Renal cortical epithelial cell (primary cell): ENCODE data around the gene FAM118B. TPM values are rescaled to one million over a fixed set of nuclear protein-coding genes. Genes with fewer than 3 reads are reported as not detected.

Experiments used
- DNase-seq: peaks from one replicate; pipeline ENCODE4 v3.0.0-alpha.2; 2011; ENCODE audit warnings: low read depth
- total RNA-seq: library from RNA; depleted of rRNA; stranded (reverse); fragments of >200 nt; gene quantifications from 2 replicates; pipeline ENCODE4 v1.2.3, GENCODE V29; 2014

FAM118B gene
- total RNA-seq, 1 donor from 2014 or later: 45.2 TPM

- DNase-seq: no peak
Measured at GRCh38 chr11:126186708-126187529, 24.7 kb upstream of the FAM118B start.

- DNase-seq: no peak
Measured at GRCh38 chr11:126188332-126189108, 23.1 kb upstream of the FAM118B start.

- DNase-seq: no peak
Measured at GRCh38 chr11:126189109-126189929, 22.3 kb upstream of the FAM118B start.

DNA sequence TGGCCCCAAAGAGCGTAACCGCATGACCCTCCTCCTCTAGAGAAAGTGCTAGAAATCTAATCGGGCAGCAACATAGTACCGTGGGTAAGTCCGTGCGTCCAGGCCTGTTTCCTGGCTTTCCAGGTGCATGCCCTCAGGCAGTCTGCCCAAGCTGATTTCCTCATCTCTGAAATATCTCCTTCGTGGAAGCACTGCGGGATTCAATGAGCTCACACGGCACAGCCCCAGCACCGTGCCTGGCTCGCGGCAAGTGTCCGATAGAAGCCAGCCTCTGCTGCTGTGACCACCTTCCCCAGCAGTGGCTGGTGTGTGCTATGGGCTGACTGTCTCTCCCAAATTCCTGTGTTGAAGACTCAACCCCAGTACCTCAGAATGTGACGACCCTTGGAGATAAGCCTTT is 20.8 kb upstream of the FAM118B start:
- peak; percentile 22 for DNase-seq

- DNase-seq: no peak
Measured at GRCh38 chr11:126191379-126192073, 20.1 kb upstream of the FAM118B start.

- no peak for DNase-seq
Measured at GRCh38 chr11:126192361-126192760, 19.2 kb upstream of the FAM118B start.

DNA sequence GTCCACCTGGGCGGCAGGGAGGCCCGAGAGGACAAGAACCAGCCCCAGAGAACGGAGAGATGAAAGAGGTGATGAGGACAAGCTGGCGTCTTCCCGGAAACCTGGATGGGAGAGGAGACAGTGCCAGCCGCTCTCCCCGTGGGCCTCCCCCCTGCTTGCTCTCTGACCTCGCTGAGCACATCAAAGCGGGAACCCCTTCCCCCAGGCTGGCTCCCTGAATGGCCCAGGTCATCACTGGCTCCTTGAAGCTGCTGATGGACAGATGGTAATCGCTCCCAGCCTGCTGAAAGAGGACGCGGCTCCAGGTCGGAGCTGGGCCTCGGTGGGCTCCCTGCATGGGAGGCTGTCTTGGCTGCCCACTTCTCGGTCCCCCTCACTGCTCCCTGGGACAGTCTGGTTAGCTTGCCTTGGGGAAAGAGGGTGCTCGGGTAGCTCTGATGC is 18.5 kb upstream of the FAM118B start:
- no peak for DNase-seq

- peak; percentile 39 for DNase-seq
Measured at GRCh38 chr11:126194121-126194543, 17.4 kb upstream of the FAM118B start.

- DNase-seq: no peak
Measured at GRCh38 chr11:126195119-126195518, 16.5 kb upstream of the FAM118B start.

GRCh38 chr11:126197277-126197939 is 14.2 kb upstream of the FAM118B start:
- DNase-seq: peak; percentile 90

DNA sequence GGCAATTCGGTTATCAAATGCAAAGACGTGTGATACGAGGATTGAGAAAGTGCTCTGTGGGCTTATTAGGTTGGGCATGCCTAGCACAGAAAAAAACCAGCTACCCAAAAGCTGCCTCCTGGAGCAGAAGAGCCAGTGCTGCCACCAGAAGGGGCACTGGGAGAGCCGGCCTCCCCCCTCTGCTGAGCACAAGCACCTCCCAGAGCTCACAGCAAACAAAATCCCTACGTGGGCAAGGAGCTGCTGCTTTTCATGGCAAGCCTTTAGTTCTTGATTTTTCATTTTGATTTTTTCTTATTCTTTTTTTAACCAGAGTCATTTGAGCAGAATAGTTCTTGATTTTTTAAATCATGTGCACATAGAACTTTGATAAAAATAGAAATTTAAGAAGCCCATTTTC is 12.9 kb upstream of the FAM118B start:
- DNase-seq: no peak

- no peak for DNase-seq
Measured at GRCh38 chr11:126202646-126203359, 8.8 kb upstream of the FAM118B start.

DNA sequence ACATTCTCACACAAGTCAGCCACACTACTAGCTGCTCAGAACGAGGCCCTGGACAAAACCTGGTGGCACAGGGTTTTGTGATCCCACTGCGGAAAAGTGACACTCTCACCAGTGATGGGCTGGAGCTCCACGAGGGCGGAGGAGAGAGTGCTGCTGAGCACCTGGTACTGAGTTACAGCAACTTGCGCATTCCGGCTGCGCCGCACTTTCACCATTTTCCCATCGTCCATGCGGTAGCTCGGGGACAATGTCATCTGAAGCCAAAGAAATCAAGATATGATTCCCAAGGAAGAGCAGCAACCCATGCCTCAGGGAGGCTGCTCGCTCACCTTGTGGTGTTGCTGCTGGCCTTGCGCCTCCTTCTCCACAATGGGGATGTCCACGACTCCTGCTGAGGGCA is 6.2 kb upstream of the FAM118B start:
- no peak for DNase-seq

- DNase-seq: no peak
Measured at GRCh38 chr11:126207896-126208295, 3.7 kb upstream of the FAM118B start.

- DNase-seq: no peak
Measured at GRCh38 chr11:126210871-126211235, 729 bp upstream of the FAM118B start.

- DNase-seq: no peak
Measured at GRCh38 chr11:126212089-126212660, 593 bp downstream of the FAM118B start.

DNA sequence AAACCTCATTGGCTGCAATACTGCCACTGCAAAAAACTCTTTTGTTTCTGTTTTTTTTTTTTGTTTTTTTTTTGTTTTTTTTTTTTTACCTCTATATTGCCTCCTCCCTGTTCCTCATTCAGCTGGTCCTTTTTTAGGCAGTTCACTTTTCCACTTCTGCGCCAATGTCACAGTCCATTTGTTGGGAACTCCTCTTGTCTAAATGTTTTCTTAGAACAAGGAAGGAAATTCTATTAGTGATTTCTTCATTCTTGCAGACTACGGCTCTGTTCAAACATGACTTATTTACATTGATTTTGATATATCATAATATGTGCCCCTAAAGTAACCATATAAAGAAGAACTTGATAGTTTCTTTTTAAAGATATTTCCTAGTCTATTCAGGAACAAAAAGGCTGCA is 2.9 kb downstream of the FAM118B start:
- peak; percentile 18 for DNase-seq

GRCh38 chr11:126214841-126215240 is 3.3 kb downstream of the FAM118B start:
- peak; percentile 85 for DNase-seq

GRCh38 chr11:126216526-126217305 is 5.1 kb downstream of the FAM118B start:
- no peak for DNase-seq
